ENCODE measurements around the gene C4A.

- TF ChIP-seq CTCF (IDR thresholded peaks at IDR 0.05) (no peak), POLR2AphosphoS5 (IDR thresholded peaks at IDR 0.05) (no peak)
These were observed 17.9 kb upstream of the C4A start for GRCh38 chr6:31963921-31964320.

All from stomach (tissue), 4 donors.